Activated CD4-positive, CD25-positive, alpha-beta regulatory T cell treated with anti-CD3 and anti-CD28 coated beads, Interleukin-2, amount 50 U/mL, for 72 hours (primary cell): ENCODE results near the gene KIF3A.
A peak's percentile ranks its signal among the peaks of the same experiment; 100 is the strongest.

ENCODE experiments used
- DNase-seq: peaks from one replicate; pipeline ENCODE4 v3.0.0; 2021

KIF3A gene

GRCh38 chr5:132736853-132737833, at the start of gene KIF3A:
TSS of gene KIF3A (minus strand) at chr5:132737546. CDS start at chr5:132737419, 127 bp downstream.
- DNase-seq, result peak; percentile 100

- no peak for DNase-seq
These were observed 49.7 kb upstream of the KIF3A start for GRCh38 chr5:132787076-132787475.

GRCh38 chr5:132785864-132786263, 48.5 kb upstream of the KIF3A start:
- DNase-seq, result no peak

GRCh38 chr5:132785365-132785764, 48.0 kb upstream of the KIF3A start:
- DNase-seq, result no peak

GRCh38 chr5:132782101-132782500, 44.8 kb upstream of the KIF3A start:
- DNase-seq, result no peak

GRCh38 chr5:132781029-132781428, 43.7 kb upstream of the KIF3A start:
- no peak for DNase-seq

GRCh38 chr5:132780577-132780976, 43.2 kb upstream of the KIF3A start:
- no peak for DNase-seq

- no peak for DNase-seq
These were observed 42.6 kb upstream of the KIF3A start for GRCh38 chr5:132779961-132780360.

- no peak for DNase-seq
These were observed 41.5 kb upstream of the KIF3A start for GRCh38 chr5:132778856-132779255.

GRCh38 chr5:132778129-132778528, 40.8 kb upstream of the KIF3A start:
- no peak for DNase-seq

GRCh38 chr5:132777209-132778069, 40.1 kb upstream of the KIF3A start, which contains the start of gene SEPTIN8:
TSS of gene SEPTIN8 (minus strand) at chr5:132777239. CDS start at chr5:132777137, 102 bp downstream.
- DNase-seq, result peak; percentile 54

- DNase-seq, result no peak
These were observed 39.5 kb upstream of the KIF3A start for GRCh38 chr5:132776938-132777208.

GRCh38 chr5:132776131-132776937, 39.0 kb upstream of the KIF3A start:
- no peak for DNase-seq

- DNase-seq, result no peak
These were observed 38.2 kb upstream of the KIF3A start for GRCh38 chr5:132775476-132775961.

- no peak for DNase-seq
These were observed 37.5 kb upstream of the KIF3A start for GRCh38 chr5:132774896-132775295.

GRCh38 chr5:132774406-132774805, 37.1 kb upstream of the KIF3A start:
- DNase-seq, result no peak

GRCh38 chr5:132773601-132774355, 36.4 kb upstream of the KIF3A start:
- no peak for DNase-seq

- DNase-seq, result no peak
These were observed 35.8 kb upstream of the KIF3A start for GRCh38 chr5:132773114-132773513.

GRCh38 chr5:132772291-132773070, 35.1 kb upstream of the KIF3A start:
- DNase-seq, result no peak

GRCh38 chr5:132771503-132771998, 34.2 kb upstream of the KIF3A start:
- DNase-seq, result no peak
